ENCODE results near the gene DHX36. TPM values are rescaled to one million over a fixed set of nuclear protein-coding genes. Genes with fewer than 3 reads are reported as not detected.

The DHX36 gene
- total and polyA plus RNA-seq, 4 donors, result 10.6 to 33.6 (median 23.1) TPM

DNA sequence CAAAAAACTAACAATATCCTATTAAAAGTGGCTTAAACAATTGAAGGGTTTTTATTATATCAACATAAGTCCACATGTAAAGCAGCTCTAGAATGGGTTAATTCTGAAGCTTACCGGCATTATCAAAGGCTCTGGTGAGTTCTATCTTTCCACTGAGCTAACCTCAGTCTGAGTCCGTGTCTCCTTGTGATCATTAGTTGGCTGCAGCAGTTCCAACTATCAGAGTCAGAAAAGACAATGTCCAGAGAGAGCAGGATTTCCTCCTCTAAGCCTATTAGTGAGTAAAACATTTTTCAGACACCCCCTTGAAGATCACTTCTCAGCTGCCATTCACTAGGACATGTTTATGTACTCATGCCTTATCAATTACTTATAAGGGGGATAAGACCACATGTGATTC, 49.9 kb downstream of the DHX36 start:
- Histone ChIP-seq H3K27ac (ENCODE audit: low read depth in 1 of 2, low read length in 2 of 2) (no peak overlapping the region), H3K9ac (ENCODE audit: low read depth in 1 of 2, low read length in 2 of 2) (no peak overlapping the region), H3K9me3 (ENCODE audit: control insufficient read depth in 4 of 4, low read length in 3 of 4) (no peaks in the 10 kb centered on the region), H3K36me3 (ENCODE audit: control insufficient read depth in 4 of 4, insufficient read depth in 3 of 4, low read depth in 1 of 4, low read length in 3 of 4) (peaks cover 4 to 54% (median 36%) of the 10 kb centered on the region in 4 donors), H3K4me1 (ENCODE audit: control insufficient read depth in 4 of 4, insufficient read depth in 4 of 4, low read length in 3 of 4) (no peaks in the 10 kb centered on the region), H3K27me3 (ENCODE audit: control insufficient read depth in 4 of 4, insufficient read depth in 4 of 4, low read length in 3 of 4) (no peaks in the 10 kb centered on the region), H3K4me3 (ENCODE audit: low read depth in 1 of 3, low read length in 3 of 3) (no peak overlapping the region)
- no peak for DNase-seq (ENCODE audit: low spot score)
- WGBS, result 57% methylated on average over 2 of the region's 2 CpGs
- no peak for TF ChIP-seq NR2F2 (IDR thresholded peaks at IDR 0.05)
- TF ChIP-seq, protein P1, sequence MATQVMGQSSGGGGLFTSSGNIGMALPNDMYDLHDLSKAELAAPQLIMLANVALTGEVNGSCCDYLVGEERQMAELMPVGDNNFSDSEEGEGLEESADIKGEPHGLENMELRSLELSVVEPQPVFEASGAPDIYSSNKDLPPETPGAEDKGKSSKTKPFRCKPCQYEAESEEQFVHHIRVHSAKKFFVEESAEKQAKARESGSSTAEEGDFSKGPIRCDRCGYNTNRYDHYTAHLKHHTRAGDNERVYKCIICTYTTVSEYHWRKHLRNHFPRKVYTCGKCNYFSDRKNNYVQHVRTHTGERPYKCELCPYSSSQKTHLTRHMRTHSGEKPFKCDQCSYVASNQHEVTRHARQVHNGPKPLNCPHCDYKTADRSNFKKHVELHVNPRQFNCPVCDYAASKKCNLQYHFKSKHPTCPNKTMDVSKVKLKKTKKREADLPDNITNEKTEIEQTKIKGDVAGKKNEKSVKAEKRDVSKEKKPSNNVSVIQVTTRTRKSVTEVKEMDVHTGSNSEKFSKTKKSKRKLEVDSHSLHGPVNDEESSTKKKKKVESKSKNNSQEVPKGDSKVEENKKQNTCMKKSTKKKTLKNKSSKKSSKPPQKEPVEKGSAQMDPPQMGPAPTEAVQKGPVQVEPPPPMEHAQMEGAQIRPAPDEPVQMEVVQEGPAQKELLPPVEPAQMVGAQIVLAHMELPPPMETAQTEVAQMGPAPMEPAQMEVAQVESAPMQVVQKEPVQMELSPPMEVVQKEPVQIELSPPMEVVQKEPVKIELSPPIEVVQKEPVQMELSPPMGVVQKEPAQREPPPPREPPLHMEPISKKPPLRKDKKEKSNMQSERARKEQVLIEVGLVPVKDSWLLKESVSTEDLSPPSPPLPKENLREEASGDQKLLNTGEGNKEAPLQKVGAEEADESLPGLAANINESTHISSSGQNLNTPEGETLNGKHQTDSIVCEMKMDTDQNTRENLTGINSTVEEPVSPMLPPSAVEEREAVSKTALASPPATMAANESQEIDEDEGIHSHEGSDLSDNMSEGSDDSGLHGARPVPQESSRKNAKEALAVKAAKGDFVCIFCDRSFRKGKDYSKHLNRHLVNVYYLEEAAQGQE (IDR thresholded peaks at IDR 0.05), result no peak
- no peak for TF ChIP-seq JUND (IDR thresholded peaks at IDR 0.05)
- TF ChIP-seq FOXA1 (IDR thresholded peaks at IDR 0.05), result no peak
- TF ChIP-seq, protein P2, sequence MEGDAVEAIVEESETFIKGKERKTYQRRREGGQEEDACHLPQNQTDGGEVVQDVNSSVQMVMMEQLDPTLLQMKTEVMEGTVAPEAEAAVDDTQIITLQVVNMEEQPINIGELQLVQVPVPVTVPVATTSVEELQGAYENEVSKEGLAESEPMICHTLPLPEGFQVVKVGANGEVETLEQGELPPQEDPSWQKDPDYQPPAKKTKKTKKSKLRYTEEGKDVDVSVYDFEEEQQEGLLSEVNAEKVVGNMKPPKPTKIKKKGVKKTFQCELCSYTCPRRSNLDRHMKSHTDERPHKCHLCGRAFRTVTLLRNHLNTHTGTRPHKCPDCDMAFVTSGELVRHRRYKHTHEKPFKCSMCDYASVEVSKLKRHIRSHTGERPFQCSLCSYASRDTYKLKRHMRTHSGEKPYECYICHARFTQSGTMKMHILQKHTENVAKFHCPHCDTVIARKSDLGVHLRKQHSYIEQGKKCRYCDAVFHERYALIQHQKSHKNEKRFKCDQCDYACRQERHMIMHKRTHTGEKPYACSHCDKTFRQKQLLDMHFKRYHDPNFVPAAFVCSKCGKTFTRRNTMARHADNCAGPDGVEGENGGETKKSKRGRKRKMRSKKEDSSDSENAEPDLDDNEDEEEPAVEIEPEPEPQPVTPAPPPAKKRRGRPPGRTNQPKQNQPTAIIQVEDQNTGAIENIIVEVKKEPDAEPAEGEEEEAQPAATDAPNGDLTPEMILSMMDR (IDR thresholded peaks at IDR 0.05; ENCODE audit: low read depth, low read length, missing input control), result no peak
- TF ChIP-seq HNF4A (conservative IDR thresholded peaks at IDR 0.05), result no peak
- TF ChIP-seq SP1 (IDR thresholded peaks at IDR 0.05), result no peak
- TF ChIP-seq TAF1 (conservative IDR thresholded peaks at IDR 0.05), result no peak
- TF ChIP-seq, protein P3, sequence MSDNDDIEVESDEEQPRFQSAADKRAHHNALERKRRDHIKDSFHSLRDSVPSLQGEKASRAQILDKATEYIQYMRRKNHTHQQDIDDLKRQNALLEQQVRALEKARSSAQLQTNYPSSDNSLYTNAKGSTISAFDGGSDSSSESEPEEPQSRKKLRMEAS (IDR thresholded peaks at IDR 0.05), result no peak
- TF ChIP-seq EGR1 (IDR thresholded peaks at IDR 0.05; ENCODE audit: low read depth in 2 of 2), result no peak
- no peak for TF ChIP-seq RAD21 (IDR thresholded peaks at IDR 0.05)
- no peak for TF ChIP-seq YY1 (IDR thresholded peaks at IDR 0.05)
- TF ChIP-seq RXRA (IDR thresholded peaks at IDR 0.05), result no peak
- TF ChIP-seq, protein P4, sequence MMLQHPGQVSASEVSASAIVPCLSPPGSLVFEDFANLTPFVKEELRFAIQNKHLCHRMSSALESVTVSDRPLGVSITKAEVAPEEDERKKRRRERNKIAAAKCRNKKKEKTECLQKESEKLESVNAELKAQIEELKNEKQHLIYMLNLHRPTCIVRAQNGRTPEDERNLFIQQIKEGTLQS (IDR thresholded peaks at IDR 0.05), result no peak

DNA sequence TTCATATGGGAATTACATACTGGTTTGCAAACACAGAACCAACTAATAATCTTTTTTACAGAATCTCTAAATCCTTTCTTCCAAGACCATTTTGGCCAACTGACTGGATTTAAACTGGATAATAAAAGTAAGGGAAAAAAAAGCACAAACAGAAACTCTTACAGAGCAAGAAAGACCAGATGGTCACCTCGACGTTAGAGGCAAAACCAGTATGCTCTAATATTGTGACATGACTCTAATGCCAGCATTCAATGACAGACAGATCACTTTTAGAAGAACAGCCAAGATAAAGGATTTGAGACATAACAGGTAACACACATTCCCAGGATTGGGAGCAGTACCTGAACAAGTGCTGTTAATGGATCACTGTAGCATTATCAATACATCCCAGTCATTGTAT, 50.9 kb downstream of the DHX36 start:
- Histone ChIP-seq H3K9me3 (ENCODE audit: control insufficient read depth in 4 of 4, low read length in 3 of 4) (no peaks in the 10 kb centered on the region), H3K4me3 (ENCODE audit: low read depth in 1 of 3, low read length in 3 of 3) (no peak overlapping the region), H3K9ac (ENCODE audit: low read depth in 1 of 2, low read length in 2 of 2) (no peak overlapping the region), H3K27ac (ENCODE audit: low read depth in 1 of 2, low read length in 2 of 2) (no peak overlapping the region), H3K27me3 (ENCODE audit: control insufficient read depth in 4 of 4, insufficient read depth in 4 of 4, low read length in 3 of 4) (no peaks in the 10 kb centered on the region), H3K4me1 (ENCODE audit: control insufficient read depth in 4 of 4, insufficient read depth in 4 of 4, low read length in 3 of 4) (no peaks in the 10 kb centered on the region), H3K36me3 (ENCODE audit: control insufficient read depth in 4 of 4, insufficient read depth in 3 of 4, low read depth in 1 of 4, low read length in 3 of 4) (peaks cover 4 to 48% (median 35%) of the 10 kb centered on the region in 4 donors)
- TF ChIP-seq, protein P5, sequence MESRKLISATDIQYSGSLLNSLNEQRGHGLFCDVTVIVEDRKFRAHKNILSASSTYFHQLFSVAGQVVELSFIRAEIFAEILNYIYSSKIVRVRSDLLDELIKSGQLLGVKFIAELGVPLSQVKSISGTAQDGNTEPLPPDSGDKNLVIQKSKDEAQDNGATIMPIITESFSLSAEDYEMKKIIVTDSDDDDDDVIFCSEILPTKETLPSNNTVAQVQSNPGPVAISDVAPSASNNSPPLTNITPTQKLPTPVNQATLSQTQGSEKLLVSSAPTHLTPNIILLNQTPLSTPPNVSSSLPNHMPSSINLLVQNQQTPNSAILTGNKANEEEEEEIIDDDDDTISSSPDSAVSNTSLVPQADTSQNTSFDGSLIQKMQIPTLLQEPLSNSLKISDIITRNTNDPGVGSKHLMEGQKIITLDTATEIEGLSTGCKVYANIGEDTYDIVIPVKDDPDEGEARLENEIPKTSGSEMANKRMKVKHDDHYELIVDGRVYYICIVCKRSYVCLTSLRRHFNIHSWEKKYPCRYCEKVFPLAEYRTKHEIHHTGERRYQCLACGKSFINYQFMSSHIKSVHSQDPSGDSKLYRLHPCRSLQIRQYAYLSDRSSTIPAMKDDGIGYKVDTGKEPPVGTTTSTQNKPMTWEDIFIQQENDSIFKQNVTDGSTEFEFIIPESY (IDR thresholded peaks at IDR 0.05), result no peak
- TF ChIP-seq, protein P2 (IDR thresholded peaks at IDR 0.05; ENCODE audit: low read depth, low read length, missing input control), result no peak
- TF ChIP-seq, protein P1 (IDR thresholded peaks at IDR 0.05), result no peak
- TF ChIP-seq FOXA2 (IDR thresholded peaks at IDR 0.05) (no peak), NR2F2 (IDR thresholded peaks at IDR 0.05) (no peak), HNF4A (conservative IDR thresholded peaks at IDR 0.05) (no peak), HNF4G (IDR thresholded peaks at IDR 0.05) (no peak), EGR1 (IDR thresholded peaks at IDR 0.05; ENCODE audit: low read depth in 2 of 2) (no peak), RXRA (IDR thresholded peaks at IDR 0.05) (no peak)
- TF ChIP-seq, protein P3 (IDR thresholded peaks at IDR 0.05), result no peak
- 91% methylated on average over 2 of the region's 2 CpGs for WGBS
- DNase-seq (ENCODE audit: low spot score), result no peak

Data from liver (tissue), 9 donors.